Measurements from ENCODE around the gene FBXL13. TPM values are rescaled to one million over a fixed set of nuclear protein-coding genes. Genes with fewer than 3 reads are reported as not detected.

FBXL13 gene
- total RNA-seq, 2 donors from 2014 or later, result 1.6 to 1.7 TPM

DNA sequence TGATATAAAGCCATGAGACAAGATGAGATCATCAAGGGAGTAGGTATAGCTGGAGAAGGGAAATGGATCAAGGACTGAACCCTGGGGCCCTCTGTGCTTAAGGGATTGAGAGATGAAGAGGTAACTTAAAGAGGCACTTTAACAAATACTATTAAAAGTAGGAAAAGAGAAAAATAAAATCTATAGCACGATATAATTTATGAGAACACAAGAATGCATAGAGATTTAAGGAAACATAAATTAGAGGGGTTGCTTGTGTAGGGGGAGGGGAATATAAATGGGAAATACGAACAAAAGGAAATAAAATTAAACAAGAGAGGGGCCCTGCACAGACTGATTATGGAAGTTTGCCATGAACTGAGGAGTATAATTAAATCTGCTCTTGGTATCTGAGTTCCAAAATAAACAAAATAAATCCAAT is 177.4 kb downstream of the FBXL13 start:
- no peak for TF ChIP-seq CTCF (IDR thresholded peaks at IDR 0.05)
- H3K4me1 ChIP-seq, result peaks cover 0 to 17% of the 10 kb centered on the region in 2 donors
- H3K36me3 ChIP-seq, result no peaks in the 10 kb centered on the region
- no peak overlapping the region for H3K27ac ChIP-seq
- no peaks in the 10 kb centered on the region for H3K9me3 ChIP-seq
- H3K27me3 ChIP-seq, result no peaks in the 10 kb centered on the region
- no peak for DNase-seq (ENCODE audit: low spot score)
- H3K4me3 ChIP-seq, result no peak overlapping the region

- no peak for TF ChIP-seq CTCF (IDR thresholded peaks at IDR 0.05)
- Histone ChIP-seq H3K9me3 (no peaks in the 10 kb centered on the region), H3K27me3 (no peaks in the 10 kb centered on the region), H3K36me3 (no peaks in the 10 kb centered on the region), H3K27ac (peak overlapping the region in 1 of 2 donors; percentile 49), H3K4me1 (peaks cover 0 to 24% of the 10 kb centered on the region in 2 donors), H3K4me3 (no peak overlapping the region)
- no peak for DNase-seq (ENCODE audit: low spot score)
These were observed 178.0 kb downstream of the FBXL13 start for GRCh38 chr7:102896585-102896984.

- H3K36me3 ChIP-seq, result no peaks in the 10 kb centered on the region
- no peak for DNase-seq (ENCODE audit: low spot score)
- no peaks in the 10 kb centered on the region for H3K27me3 ChIP-seq
- H3K27ac ChIP-seq, result peak overlapping the region; percentile 16 to 49
- no peaks in the 10 kb centered on the region for H3K9me3 ChIP-seq
- TF ChIP-seq CTCF (IDR thresholded peaks at IDR 0.05), result no peak
- H3K4me1 ChIP-seq, result peaks cover 0 to 34% of the 10 kb centered on the region in 2 donors
- no peak overlapping the region for H3K4me3 ChIP-seq
These were observed 179.0 kb downstream of the FBXL13 start for GRCh38 chr7:102895602-102896001.

DNA sequence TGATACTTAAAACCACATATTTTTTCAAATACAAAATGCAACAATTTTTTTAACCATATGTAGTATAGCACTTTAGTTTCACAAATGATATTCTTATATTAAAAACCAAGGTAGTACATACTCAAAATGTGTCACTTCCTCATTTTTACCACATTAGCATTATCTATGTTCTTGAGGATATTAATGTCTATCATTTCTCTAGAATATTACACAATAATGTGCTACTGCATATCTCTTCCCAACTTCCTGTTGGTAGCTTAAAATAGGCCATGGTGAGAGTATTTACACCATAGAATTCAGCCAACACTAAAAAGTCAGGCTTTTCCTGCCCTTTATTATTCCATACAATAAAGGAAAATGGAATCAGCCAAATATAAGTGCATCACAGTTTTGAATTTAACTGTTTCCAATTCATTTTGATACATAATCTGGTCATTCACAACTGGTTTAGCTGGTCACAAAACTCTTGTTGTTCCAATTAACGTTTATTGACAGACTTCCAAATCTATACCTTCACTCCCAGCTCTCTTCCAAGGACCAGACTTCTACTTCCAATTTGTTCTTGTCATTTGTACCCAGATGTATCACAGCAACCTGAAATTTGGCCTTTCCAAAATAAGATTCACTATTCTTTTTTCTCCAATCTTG is 181.8 kb downstream of the FBXL13 start:
- no peak overlapping the region for H3K4me3 ChIP-seq
- no peaks in the 10 kb centered on the region for H3K9me3 ChIP-seq
- peaks cover 0 to 37% of the 10 kb centered on the region in 2 donors for H3K4me1 ChIP-seq
- H3K36me3 ChIP-seq, result no peaks in the 10 kb centered on the region
- TF ChIP-seq CTCF (IDR thresholded peaks at IDR 0.05), result no peak
- H3K27ac ChIP-seq, result no peak overlapping the region
- DNase-seq (ENCODE audit: low spot score), result no peak
- H3K27me3 ChIP-seq, result no peaks in the 10 kb centered on the region

- peak overlapping the region in 1 of 2 donors; percentile 1 for H3K27ac ChIP-seq
- no peaks in the 10 kb centered on the region for H3K9me3 ChIP-seq
- H3K4me1 ChIP-seq, result peaks cover 0 to 37% of the 10 kb centered on the region in 2 donors
- DNase-seq (ENCODE audit: low spot score), result no peak
- H3K4me3 ChIP-seq, result no peak overlapping the region
- no peak for TF ChIP-seq CTCF (IDR thresholded peaks at IDR 0.05)
- no peaks in the 10 kb centered on the region for H3K36me3 ChIP-seq
- no peaks in the 10 kb centered on the region for H3K27me3 ChIP-seq
These were observed 182.8 kb downstream of the FBXL13 start for GRCh38 chr7:102891693-102892261.

Measured in right atrium auricular region (tissue), 2 donors.